Testis (tissue), 3 donors: Measurements from ENCODE around the gene PTPRN2. TPM values are rescaled to one million over a fixed set of nuclear protein-coding genes. Genes with fewer than 3 reads are reported as not detected.
"Not testable (repeated sequence)": the region's sequence is repeated elsewhere in the genome, so short reads cannot be mapped to it uniquely, and the experiment has no call there.

Experiments
- DNase-seq: peaks from one replicate; pipeline ENCODE4 v3.0.0-alpha.2; 2019
- H3K27ac ChIP-seq, 2 donors: fragments of 200-600 bp; sonication (generic); one replicate each; pipeline ENCODE4 v1.5.1; 2019
- H3K27me3 ChIP-seq: fragments of 200-600 bp; sonication (generic); one replicate; pipeline ENCODE4 v1.5.1; 2019
- H3K36me3 ChIP-seq: fragments of 200-600 bp; sonication (generic); one replicate; pipeline ENCODE4 v1.5.1; 2017; ENCODE audit warnings: low read depth; ENCODE audit errors: missing control alignments
- H3K4me1 ChIP-seq: fragments of 200-600 bp; sonication (generic); one replicate; pipeline ENCODE4 v1.5.1; 2019
- H3K4me3 ChIP-seq, 2 donors: fragments of 200-600 bp; sonication (generic); one replicate each; pipeline ENCODE4 v1.5.1; 2017 to 2019
- H3K9me3 ChIP-seq: fragments of 200-600 bp; sonication (generic); one replicate; pipeline ENCODE4 v1.5.1; 2017
- CTCF ChIP-seq, 3 experiments: fragments of 450-650 bp in 2 of 3; fragments of 200-600 bp in 1 of 3; sonication (generic) in 1 of 3; IDR thresholded peaks; one replicate each; pipeline ENCODE4 v1.5.1; 2016 to 2019; ENCODE audit warnings: antibody characterized with exemption in 3 of 3, mild to moderate bottlenecking in 2 of 3, moderate library complexity in 1 of 3
- POLR2A ChIP-seq: fragments of 450-650 bp; IDR thresholded peaks from one replicate; pipeline ENCODE4 v1.6.1; 2017; ENCODE audit warnings: antibody characterized with exemption, mild to moderate bottlenecking, moderate library complexity
- WGBS, 2 donors: methylation state at CpG; one replicate each; pipeline ENCODE4 v1.1.5; 2018; 5-methylcytosine and 5-hydroxymethylcytosine counted together
- intact Hi-C: fragments of 100-400 bp; cut with DNase I; formaldehyde crosslinking; loops from one replicate; pipeline ENCODE4 v1.15.1; 2023; ENCODE audit warnings: low total_unique reads
- polyA plus RNA-seq: library from polyadenylated mRNA; stranded (reverse); fragments of 350-450 nt; fragmentation: Illumina TruSeq; extraction: RNeasy Lipid Tissue Mini Kit (QIAGEN cat#74804); gene quantifications from one replicate; pipeline ENCODE4 v1.2.3, GENCODE V29; 2014; ENCODE audit warnings: low read depth, low replicate concordance; ENCODE audit not compliant: insufficient read depth
- total RNA-seq, 2 donors: library from RNA; depleted of rRNA; stranded (reverse); fragments of >200 nt; gene quantifications; one replicate each; pipeline ENCODE4 v1.2.3, GENCODE V29; 2016

PTPRN2 gene
- total and polyA plus RNA-seq, 3 donors from 2014 or later = 9.3 to 10.8 (median 9.8) TPM

- Histone ChIP-seq H3K36me3 (no peaks in the 10 kb centered on the region), H3K4me1 (no peaks in the 10 kb centered on the region), H3K27ac (no peak overlapping the region), H3K27me3 (no peaks in the 10 kb centered on the region), H3K4me3 (peak overlapping the region in 1 of 2 donors; percentile 1), H3K9me3 (no peaks in the 10 kb centered on the region)
- intact Hi-C loops = no loop called here
- no peak for DNase-seq
- 41 to 55% methylated on average over 24 to 30 of the region's 30 CpGs for WGBS, 2 donors
- TF ChIP-seq CTCF (IDR thresholded peaks at IDR 0.05) (no peak), POLR2A (no peak)
These were observed 689.9 kb downstream of the PTPRN2 start for GRCh38 chr7:157897681-157898080.

- Histone ChIP-seq H3K4me3 (peak overlapping the region in 1 of 2 donors; percentile 1), H3K27me3 (no peaks in the 10 kb centered on the region), H3K9me3 (no peaks in the 10 kb centered on the region), H3K36me3 (no peaks in the 10 kb centered on the region), H3K4me1 (no peaks in the 10 kb centered on the region), H3K27ac (no peak overlapping the region)
- TF ChIP-seq POLR2A (no peak), CTCF (IDR thresholded peaks at IDR 0.05) (no peak)
- 74 to 81% methylated on average over 15 to 26 of the region's 26 CpGs for WGBS, 2 donors
- DNase-seq = no peak
- intact Hi-C loops = no loop called here
These were observed 690.7 kb downstream of the PTPRN2 start for GRCh38 chr7:157896774-157897555.

- H3K9me3 ChIP-seq, DNase-seq, H3K4me1 ChIP-seq, H3K27me3 ChIP-seq, H3K36me3 ChIP-seq, H3K4me3 ChIP-seq, intact Hi-C loops, H3K27ac ChIP-seq: not testable (repeated sequence)
- 88% methylated on average over 15 of the region's 15 CpGs for WGBS, 2 donors
These were observed 691.3 kb downstream of the PTPRN2 start for GRCh38 chr7:157896376-157896675.

- TF ChIP-seq CTCF (IDR thresholded peaks at IDR 0.05) = no peak
- TF ChIP-seq POLR2A = no peak
- no peak for DNase-seq
- Histone ChIP-seq H3K4me3 (no peak overlapping the region), H3K36me3 (no peaks in the 10 kb centered on the region), H3K27ac (no peak overlapping the region), H3K4me1 (no peaks in the 10 kb centered on the region), H3K9me3 (no peaks in the 10 kb centered on the region), H3K27me3 (no peaks in the 10 kb centered on the region)
- WGBS, 2 donors = 81% methylated on average over 19 of the region's 19 CpGs
- intact Hi-C loops = no loop called here
These were observed 691.9 kb downstream of the PTPRN2 start for GRCh38 chr7:157895520-157896375.

- H3K9me3 ChIP-seq, H3K27me3 ChIP-seq, H3K4me1 ChIP-seq, DNase-seq, H3K4me3 ChIP-seq, H3K36me3 ChIP-seq, intact Hi-C loops, H3K27ac ChIP-seq: not testable (repeated sequence)
- 75 to 76% methylated on average over 12 of the region's 12 CpGs for WGBS, 2 donors
These were observed 692.5 kb downstream of the PTPRN2 start for GRCh38 chr7:157895098-157895497.
